ENCODE results near the gene KIFAP3. TPM values are rescaled to one million over a fixed set of nuclear protein-coding genes. Genes with fewer than 3 reads are reported as not detected.
"Not testable (repeated sequence)": the region's sequence is repeated elsewhere in the genome, so short reads cannot be mapped to it uniquely, and the experiment has no call there.

KIFAP3 gene
- polyA plus RNA-seq, 1 donor: 32.1 TPM

DNA sequence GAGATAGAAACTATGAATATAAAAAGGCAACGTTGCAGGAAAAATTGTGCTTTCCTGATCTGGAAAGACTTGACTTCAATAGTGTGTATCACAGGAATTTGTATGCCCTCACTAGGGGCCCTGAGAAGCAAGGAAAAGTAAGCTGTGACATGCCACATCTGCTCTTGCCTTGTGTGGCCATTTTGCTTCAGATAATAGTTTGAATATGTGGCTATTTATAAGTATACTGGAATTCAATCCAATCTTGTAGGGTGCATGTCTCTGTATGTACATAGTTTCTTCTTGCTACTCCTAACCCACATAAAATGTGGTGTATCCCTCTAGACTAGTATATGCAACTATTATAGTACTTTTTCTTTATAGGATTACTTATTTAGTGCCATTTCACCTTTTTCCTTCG lies 149.7 kb downstream of the KIFAP3 start:
- DNase-seq (ENCODE audit: low read depth): no peak

DNA sequence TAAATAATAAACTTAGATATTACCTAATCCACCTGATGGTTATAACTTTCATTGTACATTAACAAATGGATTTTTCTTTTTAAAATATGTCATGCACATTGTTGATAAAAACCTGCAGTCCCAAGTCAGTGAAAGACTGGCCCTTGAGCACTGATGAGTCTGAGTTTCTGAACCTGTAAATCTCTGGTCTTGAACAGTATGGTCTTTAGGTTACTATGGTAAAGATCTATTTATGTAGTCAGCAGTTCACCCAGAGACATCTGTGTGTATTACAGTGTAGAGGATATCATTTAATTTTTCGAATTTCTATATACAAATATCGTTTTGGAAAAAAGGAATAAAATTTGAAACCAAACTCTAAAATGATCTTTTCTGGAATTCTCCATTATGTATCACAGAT lies 150.4 kb downstream of the KIFAP3 start:
- DNase-seq (ENCODE audit: low read depth): no peak

GRCh38 chr1:169921080-169921479 lies 153.4 kb downstream of the KIFAP3 start:
- no peak for DNase-seq (ENCODE audit: low read depth)

GRCh38 chr1:169918927-169919326 lies 155.6 kb downstream of the KIFAP3 start:
- DNase-seq (ENCODE audit: low read depth): no peak

DNA sequence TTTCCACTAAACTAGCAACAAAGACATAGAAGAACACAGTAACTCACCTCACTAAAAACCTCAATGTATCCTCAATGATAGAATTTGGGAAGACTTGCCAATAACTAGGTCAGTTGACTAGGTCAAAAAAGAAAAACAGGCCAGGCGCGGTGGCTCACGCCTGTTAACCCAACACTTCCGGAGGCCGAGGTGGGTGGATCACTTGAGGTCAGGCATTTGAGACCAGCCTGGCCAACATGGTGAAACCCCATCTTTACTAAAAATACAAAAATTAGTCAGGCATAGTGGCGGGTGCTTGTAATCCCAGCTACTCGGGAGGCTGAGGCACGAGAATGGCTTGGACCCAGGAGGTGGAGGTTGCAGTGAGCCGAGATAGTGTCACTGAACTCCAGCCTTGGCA lies 156.3 kb downstream of the KIFAP3 start:
- not testable (repeated sequence) for DNase-seq (ENCODE audit: low read depth)

DNA sequence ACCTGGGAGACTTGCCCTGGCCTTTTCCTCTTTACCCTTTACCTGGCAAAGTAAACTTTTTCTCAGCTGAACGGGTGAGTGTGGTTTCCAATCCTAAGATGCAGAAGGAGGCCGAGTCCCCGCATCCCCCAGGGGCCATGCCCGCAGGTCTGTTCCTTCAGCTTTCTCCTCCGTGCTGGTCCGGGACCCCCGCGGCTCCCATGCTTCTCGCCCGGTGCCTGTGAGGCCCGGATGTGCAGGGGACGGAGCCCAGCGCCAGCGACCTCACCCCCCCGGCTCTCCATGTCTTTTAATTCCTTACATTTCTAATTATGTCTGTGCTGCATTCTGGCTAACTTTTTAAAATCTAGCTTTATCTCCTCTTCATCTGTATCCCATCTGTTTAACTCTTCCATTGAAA lies 159.3 kb downstream of the KIFAP3 start:
- no peak for DNase-seq (ENCODE audit: low read depth)

- DNase-seq (ENCODE audit: low read depth): no peak
Observed at GRCh38 chr1:169914531-169914930, 160.0 kb downstream of the KIFAP3 start.

- DNase-seq (ENCODE audit: low read depth): no peak
Observed at GRCh38 chr1:169909499-169909898, 165.0 kb downstream of the KIFAP3 start.

- DNase-seq (ENCODE audit: low read depth): no peak
Observed at GRCh38 chr1:169906938-169907337, 167.6 kb downstream of the KIFAP3 start.

GRCh38 chr1:169904834-169905233 lies 169.7 kb downstream of the KIFAP3 start:
- no peak for DNase-seq (ENCODE audit: low read depth)

DNA sequence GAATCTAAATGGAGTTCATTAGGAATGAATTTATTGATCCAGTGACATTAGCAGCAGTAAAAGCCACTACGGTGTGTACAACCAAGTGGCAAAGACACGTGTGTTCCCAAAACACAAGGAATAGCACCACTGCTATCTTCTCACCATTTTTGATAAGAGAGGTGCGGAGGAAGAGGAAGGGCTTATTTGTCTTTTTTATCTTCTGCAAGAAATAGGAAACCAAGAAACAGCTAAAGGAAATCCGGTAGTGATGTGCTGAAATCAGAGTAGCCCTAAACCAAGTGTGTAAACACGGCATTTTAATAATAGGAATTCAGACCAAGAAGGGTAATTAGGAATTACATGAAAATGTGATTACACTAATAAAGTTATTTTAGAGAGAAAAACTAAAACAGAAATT lies 171.7 kb downstream of the KIFAP3 start:
- DNase-seq (ENCODE audit: low read depth): no peak

DNA sequence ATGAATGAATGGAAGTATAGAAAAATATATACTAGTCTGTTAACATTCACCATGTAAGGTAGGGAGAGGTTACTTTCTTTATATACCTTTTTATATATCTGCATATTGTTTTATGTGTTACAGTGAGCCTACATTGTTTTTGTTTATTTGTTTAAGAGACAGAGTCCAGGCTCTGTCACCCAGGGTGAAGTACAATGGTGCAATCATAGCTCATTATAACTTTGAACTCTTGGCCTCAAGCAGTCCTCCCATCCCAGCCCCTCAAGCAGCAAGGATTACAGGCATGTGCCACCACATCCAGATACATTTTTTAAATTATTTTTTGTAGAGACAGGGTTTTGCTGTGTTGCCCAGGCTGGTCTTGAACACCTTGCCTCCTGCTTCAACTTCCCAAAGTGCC lies 173.4 kb downstream of the KIFAP3 start:
- no peak for DNase-seq (ENCODE audit: low read depth)

DNA sequence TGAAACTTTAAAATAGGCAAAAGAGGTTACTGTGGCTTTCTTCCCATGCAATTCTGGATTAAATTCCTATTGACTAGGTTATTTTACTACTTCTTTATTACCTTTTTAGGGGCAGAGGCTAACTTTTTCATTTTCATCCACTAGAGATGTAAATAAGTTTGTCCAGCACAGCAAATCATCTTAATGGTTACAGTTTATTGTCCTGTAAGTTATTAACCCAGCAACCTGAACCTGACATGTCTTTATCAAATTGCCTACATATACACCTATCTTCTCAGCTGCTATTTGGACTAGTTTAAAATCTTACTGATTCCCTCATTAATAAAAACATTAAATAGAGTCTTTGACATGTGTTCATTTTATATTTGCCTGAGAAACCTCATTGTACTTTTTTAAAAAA lies 173.9 kb downstream of the KIFAP3 start:
- DNase-seq (ENCODE audit: low read depth): no peak

DNA sequence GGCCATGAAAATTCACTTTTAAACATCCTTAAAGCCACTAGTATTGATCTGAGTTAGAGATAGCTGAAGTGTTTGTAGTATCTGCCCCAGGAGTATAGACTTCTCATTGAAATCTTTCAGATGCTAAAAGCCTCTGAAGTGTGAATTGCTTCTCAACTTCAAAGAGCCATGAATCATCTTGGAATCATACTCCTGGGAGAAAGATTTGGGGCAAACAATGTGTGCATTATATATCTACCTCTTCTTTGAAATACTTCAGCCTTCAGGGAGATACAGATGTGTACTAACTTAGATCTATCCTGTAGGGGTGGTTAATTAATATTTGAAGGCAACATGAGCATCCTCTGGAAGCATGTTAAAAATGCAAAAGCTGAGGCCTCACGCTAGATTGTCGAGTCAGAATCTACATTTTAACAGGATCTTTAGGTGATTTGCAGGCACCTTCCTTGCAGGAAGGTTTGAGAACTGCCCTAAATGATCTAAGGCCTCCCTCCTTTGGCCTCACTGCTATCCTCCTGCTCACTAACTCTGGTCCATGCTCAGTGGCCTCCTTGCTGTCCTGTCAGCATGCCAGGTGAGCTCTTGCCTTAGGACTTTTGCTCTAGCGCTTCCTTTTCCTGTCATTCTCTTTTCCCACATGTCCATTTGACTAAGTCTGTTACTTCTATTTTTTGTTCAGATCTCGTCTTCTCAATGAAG lies 174.8 kb downstream of the KIFAP3 start:
- no peak for DNase-seq (ENCODE audit: low read depth)

DNA sequence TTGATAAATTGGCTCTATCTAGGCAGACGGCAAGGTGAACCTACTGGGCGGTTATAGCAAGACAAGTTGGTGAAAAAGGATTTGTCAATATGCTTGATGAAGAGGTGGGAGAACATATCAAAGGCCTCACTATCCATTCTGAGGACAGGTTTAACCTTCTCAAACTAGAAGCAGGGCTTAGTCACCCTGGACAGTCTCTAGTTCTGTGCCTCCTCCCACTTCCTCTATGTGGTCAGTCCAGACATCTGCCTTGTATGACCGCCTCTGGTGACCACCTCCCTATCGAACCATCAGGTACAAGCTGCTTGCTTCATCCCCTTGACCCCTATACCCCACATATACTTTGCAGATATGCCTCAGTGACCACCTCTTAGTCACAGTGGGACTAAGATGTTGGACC lies 178.5 kb downstream of the KIFAP3 start:
- DNase-seq (ENCODE audit: low read depth): no peak

GRCh38 chr1:169894424-169895145 lies 179.9 kb downstream of the KIFAP3 start:
- DNase-seq (ENCODE audit: low read depth): no peak

DNA sequence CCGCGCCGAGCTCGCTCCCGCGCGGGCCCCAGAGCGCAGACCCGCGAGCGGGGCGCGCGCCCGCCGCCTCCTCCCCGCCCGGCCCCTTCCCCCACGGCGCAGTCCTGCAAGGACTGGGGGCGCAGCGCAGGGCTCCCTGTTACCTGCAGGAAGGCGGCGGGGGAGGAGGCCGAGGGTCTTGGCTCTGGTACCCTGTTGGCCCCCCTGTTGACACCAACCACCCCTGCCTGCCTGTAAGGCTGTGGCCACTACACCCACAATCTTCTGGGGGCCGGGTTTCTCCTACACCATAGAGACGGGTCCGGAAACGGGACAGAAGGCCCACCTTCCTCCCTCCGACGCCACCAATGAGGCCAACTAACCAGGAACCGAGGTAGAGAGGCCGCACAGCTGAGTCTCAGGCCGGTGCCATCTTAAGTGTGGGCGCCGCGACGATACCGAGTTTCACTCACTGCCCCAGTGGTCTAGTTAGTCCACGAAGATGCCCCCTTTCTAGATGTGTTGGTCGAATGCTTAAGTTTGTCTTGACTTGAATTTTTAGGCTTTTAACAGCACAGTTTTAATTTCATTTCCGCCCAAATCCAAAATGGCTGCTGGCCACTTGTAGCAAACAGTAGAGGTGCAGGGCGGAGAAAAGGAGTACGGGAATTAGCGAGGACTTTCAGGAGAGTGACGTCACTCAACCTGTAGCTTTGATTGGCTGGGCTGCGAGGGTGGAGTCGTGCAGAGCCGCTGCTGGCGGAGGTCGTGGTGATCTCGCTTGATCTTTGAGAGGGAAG lies 180.7 kb downstream of the KIFAP3 start, which contains the start of gene SCYL3:
TSS of gene SCYL3 (minus strand) at position 252 of the 779 bp plus-strand sequence. CDS start 5,056 bp downstream, outside the sequence.
- peak; percentile 98 for DNase-seq (ENCODE audit: low read depth)

DNA sequence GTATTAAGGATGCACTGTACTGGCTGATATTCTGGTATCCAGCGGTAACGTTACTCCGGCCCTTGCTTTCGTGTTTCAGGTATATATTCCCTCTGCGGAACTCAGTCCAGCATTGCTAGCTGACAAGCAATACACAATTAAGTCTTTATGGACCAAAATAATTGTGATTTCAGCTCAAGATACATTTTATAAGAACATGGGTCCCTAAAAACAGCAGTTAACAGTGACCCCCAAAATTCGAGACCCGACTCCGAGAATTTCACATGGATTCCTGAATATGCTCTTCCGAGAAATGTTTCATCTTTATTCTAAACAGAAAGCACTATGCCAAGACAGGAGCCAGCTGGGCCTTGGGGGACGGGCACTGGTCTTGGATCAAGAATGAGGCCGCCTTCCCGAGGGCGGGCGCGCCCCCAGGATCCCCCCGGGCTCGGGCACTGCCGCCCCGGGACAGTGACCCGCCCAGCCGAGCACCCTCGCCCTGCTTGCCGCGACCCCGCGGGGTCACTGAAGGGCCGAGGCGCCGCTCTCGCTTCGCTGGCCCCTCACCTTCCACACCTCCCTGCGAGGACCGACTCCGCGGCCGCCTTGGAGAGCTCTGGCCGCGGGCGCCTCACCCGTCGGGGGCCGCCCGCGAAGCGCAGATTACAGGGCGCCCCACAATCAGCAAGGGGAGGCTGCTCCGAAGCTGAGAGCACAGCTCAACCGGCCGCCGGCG lies 181.4 kb downstream of the KIFAP3 start:
- DNase-seq (ENCODE audit: low read depth): peak; percentile 6

DNA sequence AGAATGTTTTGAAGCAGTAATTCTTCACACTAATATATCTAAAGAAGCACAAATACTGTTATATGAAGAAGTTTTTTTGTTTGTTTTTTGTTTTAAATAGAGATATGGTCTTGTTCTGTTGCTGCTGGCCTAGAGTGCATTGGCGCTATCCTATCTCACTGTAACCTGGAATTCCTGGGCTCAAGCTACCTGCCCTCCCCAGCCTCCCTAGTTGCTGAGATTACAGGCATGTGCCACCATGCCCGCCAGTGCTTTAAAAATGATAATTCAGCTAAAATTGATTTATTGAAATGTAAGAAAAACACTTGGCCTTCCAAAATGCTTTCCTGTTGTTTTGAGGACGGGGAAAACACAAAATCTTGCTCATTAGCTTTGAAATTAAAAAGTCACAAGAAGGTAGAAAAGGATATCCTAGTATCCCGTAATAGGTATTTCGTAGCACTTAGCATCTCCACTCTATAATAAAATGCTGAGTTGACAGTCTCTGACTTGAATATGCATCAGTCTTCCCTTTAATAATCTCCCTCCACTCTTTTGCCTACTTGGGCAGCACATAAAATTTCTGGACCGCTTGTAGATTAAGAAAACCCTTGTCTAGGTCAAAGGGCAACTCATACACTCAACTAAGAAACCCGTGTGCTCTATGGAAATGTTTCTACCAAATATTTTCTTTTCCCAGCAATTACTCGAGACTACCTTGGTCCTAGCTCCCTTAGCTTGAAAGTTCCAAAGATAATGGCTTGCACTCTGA lies 182.1 kb downstream of the KIFAP3 start:
- DNase-seq (ENCODE audit: low read depth): no peak

DNA sequence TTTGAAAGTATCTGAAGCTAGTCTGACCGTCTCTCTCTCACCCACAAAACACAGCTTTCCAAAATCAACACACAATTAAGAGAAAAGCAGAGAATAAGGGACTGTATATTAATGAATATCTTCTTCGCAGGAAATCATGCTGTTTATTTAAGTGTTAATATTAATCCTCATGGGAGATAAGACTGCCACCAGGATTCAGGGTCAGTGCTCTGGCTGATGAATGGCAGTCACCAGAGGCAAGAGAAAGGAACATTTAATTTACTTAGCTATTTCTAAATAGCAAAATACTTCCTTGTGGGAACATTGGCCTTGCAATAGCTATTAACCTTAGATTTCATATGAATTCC lies 183.0 kb downstream of the KIFAP3 start:
- DNase-seq (ENCODE audit: low read depth): no peak

All from forelimb muscle (tissue), 1 donor.